Measurements from ENCODE around the gene NDN. TPM values are rescaled to one million over a fixed set of nuclear protein-coding genes. Genes with fewer than 3 reads are reported as not detected.

The NDN gene
- total RNA-seq, 1 experiment from 2014 or later, result not detected

- H3K4me3 ChIP-seq (ENCODE audit: low read depth, low read length), result no peak overlapping the region
- peaks cover 7% of the 10 kb centered on the region for H3K4me1 Mint-ChIP-seq (ENCODE audit: low read depth, unreplicated experiment)
- H3K27ac Mint-ChIP-seq (ENCODE audit: unreplicated experiment), result peak overlapping the region; percentile 29
- peak; percentile 48 to 65 for DNase-seq
- no TSS peak for BruUV-seq (replicated peaks)
- H3K36me3 ChIP-seq (ENCODE audit: control insufficient read depth, insufficient read depth, low read length), result no peaks in the 10 kb centered on the region
- peaks cover 69% of the 10 kb centered on the region for H3K9me3 Mint-ChIP-seq (ENCODE audit: unreplicated experiment)
- POLR2A ChIA-PET, result no interaction called here
- CTCF ChIA-PET, result no interaction called here
- no peak for TF ChIP-seq CTCF (IDR thresholded peaks at IDR 0.05; ENCODE audit: insufficient read depth in 1 of 2, low read depth in 1 of 2, low read length in 1 of 2, severe bottlenecking in 1 of 2, unreplicated experiment in 1 of 2)
- H3K27me3 ChIP-seq (replicated peaks; ENCODE audit: control insufficient read depth, insufficient read depth, low read length), result no peaks in the 10 kb centered on the region
- H3K9me3 ChIP-seq, result no peaks in the 10 kb centered on the region
- H3K36me3 Mint-ChIP-seq (ENCODE audit: insufficient read depth, unreplicated experiment), result no peaks in the 10 kb centered on the region
- H3K27me3 Mint-ChIP-seq (ENCODE audit: insufficient read depth, unreplicated experiment), result no peaks in the 10 kb centered on the region
- no peak overlapping the region for H3K4me3 Mint-ChIP-seq (ENCODE audit: unreplicated experiment)
- intact Hi-C loops (cut with micrococcal nuclease; ENCODE audit: unreplicated experiment), result no loop called here
- peaks cover 12% of the 10 kb centered on the region; the same call in 1 of the 2 replicates for H3K4me1 ChIP-seq
These were observed 3.3 kb upstream of the NDN start for GRCh38 chr15:23690450-23690852.

DNA sequence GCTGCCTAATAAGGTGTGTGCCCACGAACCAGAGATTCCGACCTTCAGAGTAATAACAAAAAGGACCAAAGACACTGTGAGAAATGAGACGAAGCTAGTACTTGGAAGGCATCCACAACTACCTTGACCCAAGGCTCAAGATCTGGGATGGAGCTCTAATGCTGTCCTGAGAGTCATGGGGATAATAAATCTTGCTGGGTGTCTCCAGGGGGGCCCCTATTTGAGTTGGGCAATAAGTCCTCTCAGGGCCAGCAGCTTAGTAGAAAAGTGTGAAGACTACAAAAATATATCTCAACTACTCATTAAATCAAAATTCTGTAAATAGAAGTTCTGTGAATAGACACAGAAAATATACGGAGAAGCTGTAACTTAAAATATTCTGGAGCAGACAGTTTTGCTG is 2.9 kb upstream of the NDN start:
- no peaks in the 10 kb centered on the region for H3K27me3 Mint-ChIP-seq (ENCODE audit: insufficient read depth, unreplicated experiment)
- CTCF ChIA-PET, result no interaction called here
- POLR2A ChIA-PET, result no interaction called here
- Histone ChIP-seq H3K27me3 (replicated peaks; ENCODE audit: control insufficient read depth, insufficient read depth, low read length) (no peaks in the 10 kb centered on the region), H3K4me3 (ENCODE audit: low read depth, low read length) (no peak overlapping the region), H3K4me1 (peaks cover 12% of the 10 kb centered on the region; the same call in 1 of the 2 replicates), H3K36me3 (ENCODE audit: control insufficient read depth, insufficient read depth, low read length) (no peaks in the 10 kb centered on the region), H3K9me3 (no peaks in the 10 kb centered on the region)
- peak overlapping the region; percentile 29 for H3K27ac Mint-ChIP-seq (ENCODE audit: unreplicated experiment)
- H3K4me1 Mint-ChIP-seq (ENCODE audit: low read depth, unreplicated experiment), result peaks cover 7% of the 10 kb centered on the region
- no peaks in the 10 kb centered on the region for H3K36me3 Mint-ChIP-seq (ENCODE audit: insufficient read depth, unreplicated experiment)
- no peak for TF ChIP-seq CTCF (IDR thresholded peaks at IDR 0.05; ENCODE audit: insufficient read depth in 1 of 2, low read depth in 1 of 2, low read length in 1 of 2, severe bottlenecking in 1 of 2, unreplicated experiment in 1 of 2)
- H3K4me3 Mint-ChIP-seq (ENCODE audit: unreplicated experiment), result no peak overlapping the region
- DNase-seq, result no peak
- BruUV-seq (replicated peaks), result no TSS peak
- intact Hi-C loops (cut with micrococcal nuclease; ENCODE audit: unreplicated experiment), result no loop called here
- H3K9me3 Mint-ChIP-seq (ENCODE audit: unreplicated experiment), result peaks cover 65% of the 10 kb centered on the region

GRCh38 chr15:23686466-23687142 is 501 bp downstream of the NDN start:
- intact Hi-C loops (cut with micrococcal nuclease; ENCODE audit: unreplicated experiment), result no loop called here
- Histone ChIP-seq H3K4me1 (peaks cover 12% of the 10 kb centered on the region; the same call in 1 of the 2 replicates), H3K4me3 (ENCODE audit: low read depth, low read length) (no peak overlapping the region), H3K27me3 (replicated peaks; ENCODE audit: control insufficient read depth, insufficient read depth, low read length) (no peaks in the 10 kb centered on the region), H3K36me3 (ENCODE audit: control insufficient read depth, insufficient read depth, low read length) (no peaks in the 10 kb centered on the region), H3K9me3 (no peaks in the 10 kb centered on the region)
- CTCF ChIA-PET, result no interaction called here
- H3K4me3 Mint-ChIP-seq (ENCODE audit: unreplicated experiment), result no peak overlapping the region
- no peak overlapping the region for H3K27ac Mint-ChIP-seq (ENCODE audit: unreplicated experiment)
- DNase-seq, result no peak
- no peaks in the 10 kb centered on the region for H3K36me3 Mint-ChIP-seq (ENCODE audit: insufficient read depth, unreplicated experiment)
- H3K4me1 Mint-ChIP-seq (ENCODE audit: low read depth, unreplicated experiment), result peaks cover 7% of the 10 kb centered on the region
- BruUV-seq (replicated peaks), result no TSS peak
- H3K27me3 Mint-ChIP-seq (ENCODE audit: insufficient read depth, unreplicated experiment), result no peaks in the 10 kb centered on the region
- TF ChIP-seq CTCF (IDR thresholded peaks at IDR 0.05; ENCODE audit: insufficient read depth in 1 of 2, low read depth in 1 of 2, low read length in 1 of 2, severe bottlenecking in 1 of 2, unreplicated experiment in 1 of 2), result no peak
- H3K9me3 Mint-ChIP-seq (ENCODE audit: unreplicated experiment), result peaks cover 38% of the 10 kb centered on the region
- POLR2A ChIA-PET, result no interaction called here

All from Caco-2 (cell line).